HG02870 (cell line): ENCODE results near the gene TREML4.

Source experiments
- ATAC-seq: cut with Tn5 transposase; IDR thresholded peaks from one replicate; pipeline ENCODE4 v1.9.1; 2021; ENCODE audit warnings: mild to moderate bottlenecking, moderate library complexity; ENCODE audit not compliant: unreplicated experiment

Gene TREML4

GRCh38 chr6:41280381-41281057, 52.4 kb downstream of the TREML4 start:
- no peak for ATAC-seq

DNA sequence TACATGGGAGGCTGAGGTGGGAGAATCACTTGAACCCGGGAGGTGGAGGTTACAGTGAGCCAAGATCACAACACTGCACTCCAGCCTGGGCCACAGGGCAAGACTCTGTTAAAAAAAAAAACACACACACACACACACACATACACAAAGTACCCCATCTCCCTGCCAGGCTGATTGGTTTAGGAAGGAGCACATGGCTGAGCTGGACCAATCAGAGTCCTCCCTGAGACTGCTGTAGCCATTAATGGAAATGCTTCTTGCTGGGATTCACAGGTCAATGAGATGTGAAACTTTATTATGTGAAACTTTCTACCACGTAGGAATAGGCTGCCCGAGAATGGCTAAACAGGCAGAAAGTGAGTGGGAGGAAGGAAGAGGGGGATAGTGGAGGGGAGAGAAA, 55.5 kb downstream of the TREML4 start:
- ATAC-seq: no peak

DNA sequence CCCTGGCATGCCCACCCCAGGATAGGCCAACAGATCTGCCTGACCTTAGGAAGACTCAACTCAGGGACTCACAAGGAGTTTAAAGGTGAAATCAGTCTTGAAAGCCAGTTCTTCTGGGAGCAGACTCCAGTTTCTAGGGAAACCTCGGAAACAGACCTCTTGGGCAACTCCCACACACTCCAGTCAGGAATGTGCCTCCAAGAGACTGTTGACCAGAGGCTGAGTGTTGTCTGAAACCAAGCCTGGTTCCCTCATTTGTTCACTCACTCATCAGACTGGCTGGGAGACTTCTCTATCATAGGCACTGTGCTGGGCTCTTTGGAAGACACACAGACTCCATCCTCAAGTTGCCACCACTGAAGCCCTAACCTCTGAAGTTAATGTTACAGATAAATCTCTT, 56.6 kb downstream of the TREML4 start:
- ATAC-seq: no peak

GRCh38 chr6:41286544-41287346, 58.6 kb downstream of the TREML4 start, which contains the start of gene TREM1:
TREM1 (minus strand) TSS chr6:41286682; CDS start chr6:41286655, 27 bp downstream.
- ATAC-seq: no peak

DNA sequence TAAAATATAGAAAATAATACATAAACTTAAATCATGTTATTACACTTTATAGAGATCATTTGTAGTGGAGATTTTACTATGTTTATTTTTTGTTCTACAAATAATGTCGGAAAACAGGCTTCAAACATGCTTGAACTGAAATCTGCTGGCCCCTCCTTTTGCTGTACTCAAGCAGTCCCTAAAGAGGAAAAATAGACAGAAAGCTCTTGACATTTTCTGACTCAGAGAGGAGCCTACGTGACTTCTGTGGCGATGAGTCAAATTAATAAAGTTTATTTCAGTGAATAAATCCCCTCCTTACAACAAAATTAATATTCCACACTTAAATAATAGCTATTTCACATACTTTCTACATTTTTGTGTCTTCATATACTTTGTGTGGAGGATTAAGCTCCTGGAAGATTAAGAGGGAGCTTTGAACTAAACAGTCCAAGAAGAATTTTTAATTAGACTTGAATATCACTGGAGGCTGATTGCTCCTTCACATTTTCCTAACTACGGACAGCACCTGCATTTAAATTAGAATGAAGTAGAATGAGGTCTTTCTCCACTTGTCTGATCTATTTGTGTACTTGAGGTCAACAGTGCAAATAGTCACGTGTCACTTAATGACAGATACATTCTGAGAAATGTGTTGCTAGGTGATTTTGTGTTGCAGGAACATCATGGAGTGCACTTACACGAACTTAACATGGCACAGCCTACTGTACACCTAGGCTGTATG, 60.0 kb downstream of the TREML4 start:
- peak; percentile 83 for ATAC-seq
